Neuronal stem cell (in vitro differentiated cells): Measurements from ENCODE around the gene RTP5.
"Not testable (repeated sequence)": the region's sequence is repeated elsewhere in the genome, so short reads cannot be mapped to it uniquely, and the experiment has no call there.

ENCODE experiments used
- DNase-seq: peaks from one replicate; pipeline ENCODE4 v3.0.0-alpha.2; 2013; ENCODE audit warnings: low spot score
- H2AFZ ChIP-seq: one replicate; pipeline ENCODE4 v1.6.1; 2013; ENCODE audit warnings: mild to moderate bottlenecking, low read length, inconsistent platforms
- H2AK5ac ChIP-seq: 2 replicates; pipeline ENCODE4 v1.6.1; 2013; ENCODE audit warnings: low read depth, mild to moderate bottlenecking, inconsistent platforms, low read length, moderate library complexity, mixed read lengths
- H2BK120ac ChIP-seq: 2 replicates; pipeline ENCODE4 v1.6.1; 2013; ENCODE audit warnings: low read depth, mild to moderate bottlenecking, inconsistent platforms, low read length, moderate library complexity, mixed read lengths
- H2BK12ac ChIP-seq: one replicate; pipeline ENCODE4 v1.6.1; 2013; ENCODE audit warnings: low read length, inconsistent platforms
- H2BK15ac ChIP-seq: 2 replicates; pipeline ENCODE4 v1.6.1; 2013; ENCODE audit warnings: mild to moderate bottlenecking, low read length, inconsistent platforms, mixed read lengths
- H2BK5ac ChIP-seq: one replicate; pipeline ENCODE4 v1.6.1; 2013; ENCODE audit warnings: inconsistent platforms, mild to moderate bottlenecking, low read length, moderate library complexity
- H3K14ac ChIP-seq: one replicate; pipeline ENCODE4 v1.6.1; 2013; ENCODE audit warnings: low read length, inconsistent platforms
- H3K18ac ChIP-seq: 2 replicates; pipeline ENCODE4 v1.6.1; 2013; ENCODE audit warnings: low read length, inconsistent platforms
- H3K23ac ChIP-seq: 2 replicates; pipeline ENCODE4 v1.6.1; 2013; ENCODE audit warnings: low read depth, mild to moderate bottlenecking, mixed read lengths, low read length, inconsistent platforms; ENCODE audit not compliant: poor library complexity
- H3K27ac ChIP-seq: replicated peaks from 3 replicates; pipeline ENCODE4 v1.5.1; 2013; ENCODE audit warnings: low read length, inconsistent platforms
- H3K27me3 ChIP-seq, 3 experiments: 2 replicates each; pipeline ENCODE4 v1.6.1; 2013; ENCODE audit warnings: low read length in 3 of 3, mild to moderate bottlenecking in 2 of 3, inconsistent platforms in 1 of 3, low read depth in 1 of 3, mixed read lengths in 1 of 3, moderate library complexity in 1 of 3; ENCODE audit not compliant: control insufficient read depth in 3 of 3, insufficient read depth in 3 of 3
- H3K36me3 ChIP-seq, 2 donors: replicated peaks in 1 of 2; 2 replicates each; pipeline ENCODE4 v1.6.1; 2013; ENCODE audit warnings: low read length in 2 of 2; ENCODE audit not compliant: control insufficient read depth in 2 of 2, insufficient read depth in 2 of 2
- H3K4ac ChIP-seq: 2 replicates; pipeline ENCODE4 v1.6.1; 2013; ENCODE audit warnings: inconsistent platforms, mild to moderate bottlenecking, low read length, moderate library complexity
- H3K4me1 ChIP-seq, 2 donors: 1 replicate in 1 of 2; 2 replicates in 1 of 2; pipeline ENCODE4 v1.6.1; 2013; ENCODE audit warnings: low read length in 2 of 2, low read depth in 1 of 2; ENCODE audit not compliant: control insufficient read depth in 2 of 2, insufficient read depth in 1 of 2
- H3K4me2 ChIP-seq: one replicate; pipeline ENCODE4 v1.6.1; 2013; ENCODE audit warnings: mild to moderate bottlenecking, low read length, inconsistent platforms; ENCODE audit not compliant: insufficient read depth, poor library complexity, severe bottlenecking
- H3K4me3 ChIP-seq, 2 donors: 2 replicates each; pipeline ENCODE4 v1.5.1; 2013; ENCODE audit warnings: low read length in 2 of 2, mild to moderate bottlenecking in 2 of 2, inconsistent platforms in 1 of 2, moderate library complexity in 1 of 2
- H3K79me1 ChIP-seq: one replicate; pipeline ENCODE4 v1.6.1; 2013; ENCODE audit warnings: low read depth, mild to moderate bottlenecking, inconsistent platforms, low read length, moderate library complexity
- H3K9ac ChIP-seq: one replicate; pipeline ENCODE4 v1.6.1; 2013; ENCODE audit warnings: mild to moderate bottlenecking, low read depth, low read length, inconsistent platforms; ENCODE audit not compliant: poor library complexity
- H3K9me3 ChIP-seq, 2 donors: replicated peaks in 1 of 2; 2 replicates each; pipeline versions ENCODE3 to v1.6.1; 2013; ENCODE audit warnings: low read length in 2 of 2, mild to moderate bottlenecking in 2 of 2, inconsistent platforms in 1 of 2, low read depth in 1 of 2, mixed read lengths in 1 of 2, moderate library complexity in 1 of 2; ENCODE audit not compliant: control insufficient read depth in 2 of 2, insufficient read depth in 1 of 2
- H4K8ac ChIP-seq: one replicate; pipeline ENCODE4 v1.6.1; 2013; ENCODE audit warnings: low read depth, mild to moderate bottlenecking, inconsistent platforms, low read length, moderate library complexity
- H4K91ac ChIP-seq: one replicate; pipeline ENCODE4 v1.6.1; 2013; ENCODE audit warnings: low read length, low read depth, mild to moderate bottlenecking, inconsistent platforms; ENCODE audit not compliant: poor library complexity
- WGBS, 2 donors: extraction: QIAGEN DNeasy Blood & Tissue Kit; methylation state at CpG; one replicate each; pipeline ENCODE4 v1.1.7; 2013; ENCODE audit warnings: missing lambda C conversion rate in 2 of 2, mixed read lengths in 1 of 2; ENCODE audit not compliant: insufficient read length in 2 of 2, insufficient replicate concordance in 1 of 2; ENCODE audit errors: extremely low coverage in 2 of 2; 5-methylcytosine and 5-hydroxymethylcytosine counted together

Gene RTP5

DNA sequence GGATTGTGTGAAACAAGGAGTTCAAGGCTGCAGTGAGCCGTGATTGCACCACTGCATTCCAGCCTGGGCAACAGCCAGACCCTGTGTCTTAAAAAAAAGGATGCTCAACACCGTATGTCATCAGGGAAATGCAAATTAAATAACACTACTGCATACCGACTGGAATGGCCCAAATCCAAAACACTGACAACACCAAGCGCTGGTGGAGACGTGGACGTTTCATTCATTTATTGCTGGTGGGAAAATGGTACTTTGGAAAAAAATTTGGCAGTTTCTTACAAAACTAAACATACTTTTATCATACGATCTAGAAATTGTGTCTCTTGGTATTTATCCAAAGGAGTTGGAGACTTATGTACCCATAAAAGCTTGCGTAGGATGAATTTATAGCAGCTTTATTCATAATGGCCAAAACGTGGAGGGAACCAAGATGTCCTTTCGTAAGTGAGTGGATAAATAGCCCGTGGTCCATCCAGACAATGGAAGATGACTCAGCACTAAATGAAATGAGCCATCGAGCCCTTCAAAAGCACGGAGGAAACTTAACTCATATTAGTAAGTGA lies 36.3 kb upstream of the RTP5 start:
- H4K8ac ChIP-seq, result no peak overlapping the region
- H2BK120ac ChIP-seq, result no peak overlapping the region
- H3K27ac ChIP-seq, result no peak overlapping the region
- H3K9me3 ChIP-seq, result peaks cover 0 to 9% of the 10 kb centered on the region in 2 donors
- no peak overlapping the region for H2BK15ac ChIP-seq
- no CpG with 5 or more reads among the region's 13 CpGs for WGBS, 2 donors
- H3K4me1 ChIP-seq, result no peaks in the 10 kb centered on the region
- H3K4me3 ChIP-seq, result no peak overlapping the region
- H3K23ac ChIP-seq, result no peak overlapping the region
- H3K79me1 ChIP-seq, result no peaks in the 10 kb centered on the region
- H3K9ac ChIP-seq, result no peak overlapping the region
- H3K27me3 ChIP-seq, result peaks cover 0 to 8% (median 0%) of the 10 kb centered on the region in 3 experiments
- no peak overlapping the region for H4K91ac ChIP-seq
- no peak overlapping the region for H2AK5ac ChIP-seq
- H3K4ac ChIP-seq, result no peak overlapping the region
- H3K14ac ChIP-seq, result no peak overlapping the region
- H3K4me2 ChIP-seq, result no peak overlapping the region
- no peak overlapping the region for H3K18ac ChIP-seq
- H2BK5ac ChIP-seq, result no peak overlapping the region
- no peak overlapping the region for H2AFZ ChIP-seq
- H2BK12ac ChIP-seq, result no peak overlapping the region
- no peaks in the 10 kb centered on the region for H3K36me3 ChIP-seq
- no peak for DNase-seq

DNA sequence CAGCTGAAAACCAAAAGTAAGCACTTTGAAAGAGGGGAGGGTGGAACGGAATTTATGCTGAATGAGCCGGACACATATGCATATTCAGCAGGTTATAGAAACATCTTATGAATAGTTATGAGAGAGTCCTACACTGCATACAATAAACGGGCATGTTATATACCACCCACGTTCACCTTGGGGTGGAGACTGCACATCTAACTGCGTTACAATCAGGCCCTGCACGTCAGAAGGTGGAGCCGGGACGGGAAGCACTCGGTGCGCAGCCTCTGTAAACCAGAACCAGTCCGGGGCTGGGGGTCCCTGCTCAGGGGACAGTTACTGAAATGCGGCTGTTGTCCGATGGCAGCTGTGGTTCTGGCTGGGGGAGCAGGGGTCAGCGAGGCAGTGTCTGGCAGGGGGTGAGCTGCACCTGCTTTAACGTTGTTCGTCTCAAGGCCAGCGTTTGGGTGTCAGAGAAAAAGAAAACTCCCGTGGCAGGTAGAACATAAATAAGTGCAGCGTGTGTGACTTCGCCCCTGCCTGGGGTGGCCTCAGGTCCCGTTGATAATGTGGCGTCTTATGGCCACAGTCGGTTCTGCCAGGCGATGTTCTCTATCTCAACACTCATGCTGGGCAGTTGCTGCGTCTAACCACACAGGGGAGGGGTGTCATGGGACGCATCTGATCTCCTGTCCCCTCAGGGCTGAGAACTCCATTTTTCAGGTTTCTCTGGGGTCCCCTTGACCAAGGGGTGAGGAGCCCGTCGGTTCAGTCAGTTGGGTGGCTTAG lies 35.6 kb upstream of the RTP5 start:
- H3K23ac ChIP-seq, H3K4ac ChIP-seq, DNase-seq, H2BK120ac ChIP-seq, H4K8ac ChIP-seq, H3K36me3 ChIP-seq, H4K91ac ChIP-seq, H2BK5ac ChIP-seq, H3K9ac ChIP-seq, H2AFZ ChIP-seq, H3K4me2 ChIP-seq, H3K79me1 ChIP-seq, H3K27ac ChIP-seq, H2BK15ac ChIP-seq, H2AK5ac ChIP-seq, H3K14ac ChIP-seq, H3K27me3 ChIP-seq, H3K4me1 ChIP-seq, H3K4me3 ChIP-seq, H3K9me3 ChIP-seq, H2BK12ac ChIP-seq: not testable (repeated sequence)
- peak overlapping the region; percentile 48 for H3K18ac ChIP-seq
- no CpG with 5 or more reads among the region's 28 CpGs for WGBS, 2 donors

DNA sequence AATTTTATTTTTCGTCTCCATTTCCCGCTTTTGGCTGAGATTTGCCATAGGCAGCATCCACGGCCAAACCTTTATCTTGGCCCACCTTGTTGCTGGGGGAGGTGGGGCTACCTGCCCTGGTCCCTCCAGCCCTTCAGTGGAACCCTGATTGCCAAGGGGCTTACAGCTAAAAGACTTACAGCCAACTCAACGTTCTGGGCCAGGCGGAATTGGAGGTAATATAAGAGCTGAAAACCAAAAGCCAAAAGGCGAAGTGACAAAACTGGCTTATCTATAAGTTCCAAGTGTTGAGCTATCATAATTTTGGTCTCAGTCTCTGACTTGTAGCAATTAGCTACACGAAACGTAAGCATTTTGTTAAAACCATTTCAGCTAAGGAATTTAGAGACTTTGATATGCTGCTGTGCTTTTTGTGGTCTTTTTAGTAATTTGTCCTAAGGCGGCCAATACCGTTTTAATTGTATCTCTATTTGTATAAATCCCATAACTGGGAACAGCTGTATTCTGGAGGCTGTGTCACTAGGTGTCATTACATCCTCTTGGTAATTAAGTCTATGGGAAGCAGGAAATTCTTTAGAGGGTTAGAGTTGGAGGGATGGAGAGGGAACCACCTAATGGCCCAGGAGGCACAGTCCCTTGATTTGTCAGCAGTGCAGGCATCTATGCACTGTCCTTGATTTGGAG lies 34.9 kb upstream of the RTP5 start:
- Histone ChIP-seq H2BK120ac (no peak overlapping the region), H3K4me3 (no peak overlapping the region), H2BK5ac (no peak overlapping the region), H2BK12ac (no peak overlapping the region), H3K36me3 (no peaks in the 10 kb centered on the region), H3K23ac (no peak overlapping the region), H3K79me1 (no peaks in the 10 kb centered on the region), H3K9ac (no peak overlapping the region), H3K18ac (no peak overlapping the region), H2AK5ac (no peak overlapping the region), H2AFZ (no peak overlapping the region), H4K8ac (no peak overlapping the region), H4K91ac (no peak overlapping the region), H3K4me1 (no peaks in the 10 kb centered on the region), H3K4me2 (no peak overlapping the region), H3K27me3 (peaks cover 0 to 8% (median 0%) of the 10 kb centered on the region in 3 experiments), H3K9me3 (peaks cover 0 to 9% of the 10 kb centered on the region in 2 donors), H3K4ac (no peak overlapping the region), H2BK15ac (no peak overlapping the region), H3K27ac (no peak overlapping the region), H3K14ac (no peak overlapping the region)
- no peak for DNase-seq
- no CpG with 5 or more reads among the region's 10 CpGs for WGBS, 2 donors

DNA sequence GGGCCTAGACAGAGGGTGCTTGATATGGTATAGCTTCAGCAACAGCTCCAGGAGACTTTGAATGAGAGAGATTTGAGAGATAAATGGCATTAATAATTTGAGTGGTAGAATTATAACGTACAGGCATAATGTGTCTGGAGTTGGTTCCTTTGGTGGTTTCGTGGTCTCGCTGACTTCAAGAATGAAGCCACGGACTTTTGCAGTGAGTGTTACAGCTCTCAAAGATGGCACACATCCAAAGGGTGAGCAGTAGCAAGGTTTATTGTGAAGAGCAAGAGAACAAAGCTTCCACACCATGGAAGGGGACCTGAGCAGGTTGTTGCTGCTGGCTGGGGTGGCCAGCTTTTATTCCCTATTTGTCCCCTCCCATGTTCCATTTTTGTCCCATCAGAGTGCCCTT lies 33.9 kb upstream of the RTP5 start:
- H3K18ac ChIP-seq, result no peak overlapping the region
- H2BK120ac ChIP-seq, result no peak overlapping the region
- no peak overlapping the region for H2BK5ac ChIP-seq
- no peaks in the 10 kb centered on the region for H3K4me1 ChIP-seq
- H3K9me3 ChIP-seq, result peaks cover 0 to 9% of the 10 kb centered on the region in 2 donors
- H2BK15ac ChIP-seq, result no peak overlapping the region
- no peak overlapping the region for H3K9ac ChIP-seq
- H2BK12ac ChIP-seq, result no peak overlapping the region
- H3K4ac ChIP-seq, result no peak overlapping the region
- no peak overlapping the region for H3K4me2 ChIP-seq
- H2AFZ ChIP-seq, result no peak overlapping the region
- H3K79me1 ChIP-seq, result no peaks in the 10 kb centered on the region
- DNase-seq, result no peak
- peaks cover 0 to 8% (median 0%) of the 10 kb centered on the region in 3 experiments for H3K27me3 ChIP-seq
- no peak overlapping the region for H3K4me3 ChIP-seq
- no peak overlapping the region for H4K8ac ChIP-seq
- H2AK5ac ChIP-seq, result no peak overlapping the region
- H4K91ac ChIP-seq, result no peak overlapping the region
- no CpG with 5 or more reads among the region's 4 CpGs for WGBS, 2 donors
- H3K23ac ChIP-seq, result no peak overlapping the region
- no peaks in the 10 kb centered on the region for H3K36me3 ChIP-seq
- H3K14ac ChIP-seq, result no peak overlapping the region
- H3K27ac ChIP-seq, result no peak overlapping the region
